HepG2 (cell line): Measurements from ENCODE around the gene ACER2. TPM values are rescaled to one million over a fixed set of nuclear protein-coding genes. Genes with fewer than 3 reads are reported as not detected.

Source experiments
- CCDC6 ChIP-seq: sonication (generic); formaldehyde crosslinking; IDR thresholded peaks from 2 replicates; pipeline ENCODE4 v1.8.1; 2022; ENCODE audit warnings: mild to moderate bottlenecking, missing genetic modification reagents, moderate library complexity
- GLI4 ChIP-seq: sonication (generic); formaldehyde crosslinking; IDR thresholded peaks from 2 replicates; pipeline ENCODE4 v1.5.1; 2020; ENCODE audit warnings: missing genetic modification reagents, mild to moderate bottlenecking, moderate library complexity, borderline replicate concordance
- KLF11 ChIP-seq: IDR thresholded peaks from 2 replicates; pipeline ENCODE4 v1.6.1; 2016; ENCODE audit warnings: missing compliant biosample characterization
- MEF2D ChIP-seq: sonication (generic); formaldehyde crosslinking; IDR thresholded peaks from 2 replicates; pipeline ENCODE4 v1.5.1; 2020; ENCODE audit warnings: mild to moderate bottlenecking, missing genetic modification reagents
- NAIF1 ChIP-seq: sonication (generic); formaldehyde crosslinking; IDR thresholded peaks from 2 replicates; pipeline ENCODE4 v1.5.0; 2020; ENCODE audit warnings: mild to moderate bottlenecking, missing genetic modification reagents, borderline replicate concordance
- NR3C1 ChIP-seq: sonication (generic); formaldehyde crosslinking; IDR thresholded peaks from 2 replicates; pipeline ENCODE4 v1.4.0; 2020; ENCODE audit warnings: missing genetic modification reagents
- NRL ChIP-seq: sonication (generic); formaldehyde crosslinking; IDR thresholded peaks from 2 replicates; pipeline ENCODE4 v1.5.0; 2020; ENCODE audit warnings: missing genetic modification reagents, mild to moderate bottlenecking, moderate library complexity, borderline replicate concordance
- SATB2 ChIP-seq: sonication (generic); formaldehyde crosslinking; IDR thresholded peaks from 2 replicates; pipeline ENCODE4 v1.5.0; 2020; ENCODE audit warnings: missing genetic modification reagents
- SRSF9 ChIP-seq: fragments of 200-400 bp; formaldehyde crosslinking; IDR thresholded peaks from 2 replicates; pipeline ENCODE4 v1.6.1; 2018; ENCODE audit warnings: borderline replicate concordance, mild to moderate bottlenecking, low read depth, low read length; ENCODE audit not compliant: insufficient read depth, poor library complexity, severe bottlenecking
- ZBTB10 ChIP-seq: sonication (generic); formaldehyde crosslinking; IDR thresholded peaks from 2 replicates; pipeline ENCODE4 v1.4.0; 2020; ENCODE audit warnings: missing genetic modification reagents, borderline replicate concordance
- ZBTB25 ChIP-seq: IDR thresholded peaks from 2 replicates; pipeline ENCODE4 v1.6.1; 2018; ENCODE audit warnings: missing genetic modification reagents
- ZMAT5 ChIP-seq: sonication (generic); formaldehyde crosslinking; IDR thresholded peaks from 2 replicates; pipeline ENCODE4 v1.5.0; 2020; ENCODE audit warnings: mild to moderate bottlenecking, low read depth, missing genetic modification reagents, borderline replicate concordance
- ZNF18 ChIP-seq: sonication (generic); formaldehyde crosslinking; IDR thresholded peaks from 2 replicates; pipeline ENCODE4 v1.8.0; 2022; ENCODE audit warnings: mild to moderate bottlenecking, missing genetic modification reagents; ENCODE audit not compliant: insufficient replicate concordance
- ZNF225 ChIP-seq: sonication (generic); formaldehyde crosslinking; IDR thresholded peaks from 2 replicates; pipeline ENCODE4 v1.4.0; 2020; ENCODE audit warnings: mild to moderate bottlenecking, missing genetic modification reagents
- ZNF451 ChIP-seq: sonication (generic); formaldehyde crosslinking; IDR thresholded peaks from 2 replicates; pipeline ENCODE4 v1.5.0; 2020; ENCODE audit warnings: mild to moderate bottlenecking, missing genetic modification reagents
- ZNF569 ChIP-seq: sonication (generic); formaldehyde crosslinking; IDR thresholded peaks from 2 replicates; pipeline ENCODE4 v1.5.0; 2020; ENCODE audit warnings: mild to moderate bottlenecking, missing genetic modification reagents, moderate library complexity, borderline replicate concordance
- ZNF577 ChIP-seq: sonication (generic); formaldehyde crosslinking; IDR thresholded peaks from 2 replicates; pipeline ENCODE4 v1.4.0; 2020; ENCODE audit warnings: mild to moderate bottlenecking, low read depth, missing genetic modification reagents, borderline replicate concordance
- ZNF597 ChIP-seq: sonication (generic); formaldehyde crosslinking; IDR thresholded peaks from 2 replicates; pipeline ENCODE4 v1.5.0; 2020; ENCODE audit warnings: missing genetic modification reagents
- ZNF709 ChIP-seq: sonication (generic); formaldehyde crosslinking; IDR thresholded peaks from 2 replicates; pipeline ENCODE4 v1.5.0; 2020; ENCODE audit warnings: mild to moderate bottlenecking, missing genetic modification reagents
- ZNF737 ChIP-seq: sonication (generic); formaldehyde crosslinking; IDR thresholded peaks from 2 replicates; pipeline ENCODE4 v1.5.0; 2020; ENCODE audit warnings: missing genetic modification reagents, mild to moderate bottlenecking, borderline replicate concordance
- polyA plus RNA-seq, 8 experiments: library from polyadenylated mRNA; depleted of rRNA in 3 of 8; stranded (reverse) in 7 of 8; unstranded in 1 of 8; fragments of >200 nt; fragmentation: Illumina TruSeq in 4 of 8; extraction: Trizol in 4 of 8; gene quantifications; 2 replicates each; pipeline versions ENCODE4 v1.2.1 to v1.2.3, GENCODE V29; 2011 to 2016; ENCODE audit warnings: low read depth in 4 of 8, missing spikeins in 1 of 8, mixed read lengths in 1 of 8; ENCODE audit not compliant: insufficient read depth in 1 of 8
- total RNA-seq, 5 experiments: library from RNA; depleted of rRNA; stranded (reverse); fragments of >200 nt; fragmentation: Illumina TruSeq; extraction: Trizol; gene quantifications; 2 replicates each; pipeline ENCODE4 v1.2.3, GENCODE V29; 2016; ENCODE audit warnings: low read depth in 1 of 5

ACER2 gene
- total and polyA plus RNA-seq, 2 of the 13 experiments (the other 11 are each of a cell fraction or from before 2014, with no cell fraction given) = 1.9 to 3.4 TPM

GRCh38 chr9:19408693-19409400 is at the start of gene ACER2 (continued):
- 0 out of 2 replicates have a peak, but pooled peaks have one; percentile 58 for TF ChIP-seq ZBTB10 (CRISPR knock-in tag)
- peak; percentile 12; the same call in 1 of the 2 replicates for TF ChIP-seq ZNF225 (CRISPR knock-in tag)
- TF ChIP-seq ZNF597 (CRISPR knock-in tag) = no peak
- no peak for TF ChIP-seq SRSF9
- TF ChIP-seq KLF11 (CRISPR knock-in tag) = 0 out of 2 replicates have a peak, but pooled peaks have one; percentile 21
- TF ChIP-seq CCDC6 = no peak
- no peak; the same call in 1 of the 2 replicates for TF ChIP-seq ZNF709 (CRISPR knock-in tag)
- TF ChIP-seq NRL = peak; percentile 76
- no peak for TF ChIP-seq GLI4 (CRISPR knock-in tag)
- peak; percentile 49; the same call in 1 of the 2 replicates for TF ChIP-seq MEF2D (CRISPR knock-in tag)
- TF ChIP-seq NAIF1 (CRISPR knock-in tag) = no peak
- TF ChIP-seq ZNF18 = no peak
- TF ChIP-seq ZBTB25 (CRISPR knock-in tag) = peak; percentile 44; the same call in 1 of the 2 replicates
- no peak for TF ChIP-seq ZNF451
- TF ChIP-seq ZMAT5 (CRISPR knock-in tag) = no peak
- no peak for TF ChIP-seq ZNF577 (CRISPR knock-in tag)
- no peak for TF ChIP-seq ZNF569 (CRISPR knock-in tag)
- TF ChIP-seq SATB2 (CRISPR knock-in tag) = peak; percentile 69; the same call in 1 of the 2 replicates
- no peak for TF ChIP-seq NR3C1 (CRISPR knock-in tag)
- no peak for TF ChIP-seq ZNF737 (CRISPR knock-in tag)
